ENCODE results near the gene RELB. TPM values are rescaled to one million over a fixed set of nuclear protein-coding genes. Genes with fewer than 3 reads are reported as not detected.

RELB gene
- total RNA-seq, 4 donors from 2014 or later = 4.0 to 9.2 (median 6.0) TPM

GRCh38 chr19:45075301-45076028 is 74.2 kb downstream of the RELB start:
- H3K27ac ChIP-seq = peak overlapping the region in 3 of 4 donors; percentile 53 to 72 (median 69)
- ATAC-seq = peak; percentile 62
- H3K27me3 ChIP-seq = no peaks in the 10 kb centered on the region
- 19 to 45% methylated on average over 3 to 4 of the region's 26 CpGs for WGBS, 2 donors (ENCODE audit: low coverage in 1 of 2)
- H3K4me3 ChIP-seq = peak overlapping the region; percentile 6 to 56
- TF ChIP-seq CTCF (IDR thresholded peaks at IDR 0.05) (no peak), POLR2A (IDR thresholded peaks at IDR 0.05) (no peak), EP300 (IDR thresholded peaks at IDR 0.05) (no peak), POLR2AphosphoS5 (IDR thresholded peaks at IDR 0.05) (no peak)
- peaks cover 0 to 19% of the 10 kb centered on the region in 2 donors for H3K36me3 ChIP-seq
- H3K4me1 ChIP-seq = peaks cover 0 to 49% (median 15%) of the 10 kb centered on the region in 3 donors
- H3K9me3 ChIP-seq = no peaks in the 10 kb centered on the region

- peaks cover 0 to 57% (median 16%) of the 10 kb centered on the region in 3 donors for H3K4me1 ChIP-seq
- peak within 1 kb of the TSS; percentile 6 to 56 for H3K4me3 ChIP-seq
- H3K27me3 ChIP-seq = no peaks in the 10 kb centered on the region
- peaks cover 0 to 11% of the 10 kb centered on the region in 2 donors for H3K36me3 ChIP-seq
- TF ChIP-seq POLR2AphosphoS5 (IDR thresholded peaks at IDR 0.05) (no peak), POLR2A (IDR thresholded peaks at IDR 0.05) (peak in 1 of 2 donors; percentile 13)
- no peaks in the 10 kb centered on the region for H3K9me3 ChIP-seq
- WGBS, 2 donors (ENCODE audit: low coverage in 1 of 2) = 1 to 4% methylated on average over 11 to 16 of the region's 81 CpGs
- peak within 1 kb of the TSS in 3 of 4 donors; percentile 53 to 72 (median 69) for H3K27ac ChIP-seq
- peak; percentile 67 for ATAC-seq
Measured at GRCh38 chr19:45076029-45076850, 75.0 kb downstream of the RELB start, which contains the start of gene ZNF296. TSS of gene ZNF296 (minus strand) at chr19:45076478. CDS start at chr19:45076373, 105 bp downstream.

GRCh38 chr19:45076851-45077730 is 75.8 kb downstream of the RELB start:
- peak overlapping the region in 1 of 2 donors; percentile 56 for H3K4me3 ChIP-seq

GRCh38 chr19:45078390-45079062 is 77.3 kb downstream of the RELB start:
- Histone ChIP-seq H3K9me3 (no peaks in the 10 kb centered on the region), H3K27ac (peak overlapping the region in 3 of 4 donors; percentile 70 to 74 (median 73)), H3K4me3 (peak overlapping the region; percentile 56 to 76), H3K27me3 (no peaks in the 10 kb centered on the region), H3K4me1 (peaks cover 0 to 61% (median 16%) of the 10 kb centered on the region in 3 donors), H3K36me3 (peaks cover 0 to 22% of the 10 kb centered on the region in 2 donors)
- peak; percentile 3 for ATAC-seq
- WGBS, 2 donors (ENCODE audit: low coverage in 1 of 2) = 73 to 75% methylated on average over 4 to 6 of the region's 10 CpGs
- TF ChIP-seq CTCF (IDR thresholded peaks at IDR 0.05) (no peak), EP300 (IDR thresholded peaks at IDR 0.05) (no peak), POLR2AphosphoS5 (IDR thresholded peaks at IDR 0.05) (no peak), POLR2A (IDR thresholded peaks at IDR 0.05) (no peak)

More at GRCh38 chr19:45076851-45077730, 75.8 kb downstream of the RELB start:
- peaks cover 0 to 10% of the 10 kb centered on the region in 2 donors for H3K36me3 ChIP-seq
- WGBS, 2 donors (ENCODE audit: low coverage in 1 of 2) = 67 to 68% methylated on average over 9 to 13 of the region's 15 CpGs
- no peaks in the 10 kb centered on the region for H3K27me3 ChIP-seq
- no peak for ATAC-seq
- peaks cover 0 to 61% (median 16%) of the 10 kb centered on the region in 3 donors for H3K4me1 ChIP-seq
- H3K9me3 ChIP-seq = no peaks in the 10 kb centered on the region
- peak overlapping the region in 3 of 4 donors; percentile 53 to 72 (median 69) for H3K27ac ChIP-seq
- TF ChIP-seq CTCF (IDR thresholded peaks at IDR 0.05) (no peak), POLR2AphosphoS5 (IDR thresholded peaks at IDR 0.05) (no peak), POLR2A (IDR thresholded peaks at IDR 0.05) (no peak), EP300 (IDR thresholded peaks at IDR 0.05) (no peak)

Data from gastroesophageal sphincter (tissue), 4 donors.